HCT116 (cell line): Measurements from ENCODE around the gene FAM118A. TPM values are rescaled to one million over a fixed set of nuclear protein-coding genes. Genes with fewer than 3 reads are reported as not detected.

Source experiments
- ATAC-seq: fragments of 200-7000 bp; cut with Tn5 transposase; 2 replicates; pipeline ENCODE4 v1.9.1; 2020; ENCODE audit warnings: mild to moderate bottlenecking, moderate library complexity
- BruUV-seq: library from RNA; stranded (reverse); fragments of 400-500 nt; replicated peaks from 2 replicates; lab custom pipeline; 2021; lab: Mats Ljungman, UMichigan
- CTCF ChIA-PET: fragments of 300-600 bp; sonication (Branson Sonifier 250); formaldehyde crosslinking; loops from one replicate; lab custom pipeline; 2021; ENCODE audit warnings: antibody characterized with exemption; lab: Charles Lee
- POLR2A ChIA-PET: fragments of 300-600, 350-600 bp; sonication (Branson Sonifier 250); formaldehyde crosslinking; loops from one replicate; lab custom pipeline; 2021; ENCODE audit warnings: antibody characterized with exemption; lab: Charles Lee
- RAD21 ChIA-PET, 2 experiments: fragments of 300-600 bp; sonication (Branson Sonifier 250); formaldehyde crosslinking; loops; one replicate each; lab custom pipeline; 2023; ENCODE audit warnings: low total read pairs in 2 of 2; ENCODE audit not compliant: uncharacterized antibody in 2 of 2, unreplicated experiment in 2 of 2, low non-redundant PET in 1 of 2; lab: Charles Lee
- DNase-seq: peaks from one replicate; pipeline ENCODE4 v3.0.0-alpha.2; 2010; ENCODE audit warnings: low read depth, low spot score
- H2AFZ ChIP-seq: fragments of 200-600 bp; shearing (Covaris generic), sonication (generic); 2 replicates; pipeline ENCODE4 v1.6.1; 2017; ENCODE audit warnings: low read depth, mixed run types, mixed read lengths, antibody characterized with exemption, low read length; ENCODE audit not compliant: poor library complexity, severe bottlenecking
- H3K27ac ChIP-seq: 2 replicates; pipeline ENCODE4 v1.5.1; 2012; ENCODE audit warnings: low read depth, low read length
- H3K27me3 ChIP-seq: fragments of 200-600 bp; sonication (generic); 2 replicates; pipeline ENCODE4 v1.6.1; 2016; ENCODE audit warnings: mixed run types, low read length, mixed read lengths; ENCODE audit not compliant: insufficient read depth
- H3K36me3 ChIP-seq, 2 experiments: fragments of 200-500 bp in 1 of 2; fragments of 200-600 bp in 1 of 2; sonication (Bioruptor generic) in 1 of 2; sonication (generic) in 1 of 2; 2 replicates each; pipeline versions ENCODE4 v1.5.1 to v1.6.1; 2014 to 2016; ENCODE audit warnings: low read length in 2 of 2, inconsistent platforms in 1 of 2, mixed read lengths in 1 of 2, mixed run types in 1 of 2; ENCODE audit not compliant: insufficient read depth in 2 of 2, control insufficient read depth in 1 of 2
- H3K4me1 ChIP-seq, 2 experiments: fragments of 200-600 bp in 1 of 2; sonication (generic) in 1 of 2; 2 replicates each; pipeline versions ENCODE4 v1.5.1 to v1.6.1; 2012 to 2017; ENCODE audit warnings: low read length in 2 of 2, inconsistent platforms in 1 of 2, mild to moderate bottlenecking in 1 of 2, mixed read lengths in 1 of 2, mixed run types in 1 of 2, moderate library complexity in 1 of 2; ENCODE audit not compliant: insufficient read depth in 2 of 2, control insufficient read depth in 1 of 2
- H3K4me2 ChIP-seq: fragments of 200-600 bp; sonication (generic); 2 replicates; pipeline ENCODE4 v1.6.1; 2017; ENCODE audit warnings: mixed run types, low read length, mixed read lengths
- H3K4me3 ChIP-seq, 2 experiments: fragments of 200-600 bp in 1 of 2; sonication (generic) in 1 of 2; replicated peaks in 1 of 2; 2 replicates each; pipeline ENCODE4 v1.5.1; 2011 to 2016; ENCODE audit warnings: low read length in 2 of 2, control low read depth in 1 of 2, low read depth in 1 of 2, mild to moderate bottlenecking in 1 of 2, mixed read lengths in 1 of 2, mixed run types in 1 of 2
- H3K79me2 ChIP-seq: fragments of 200-600 bp; sonication (generic); 2 replicates; pipeline ENCODE4 v1.6.1; 2017; ENCODE audit warnings: mild to moderate bottlenecking, mixed run types, low read length, moderate library complexity, mixed read lengths; ENCODE audit not compliant: insufficient read depth
- H3K9ac ChIP-seq: fragments of 200-600 bp; sonication (generic); 2 replicates; pipeline ENCODE4 v1.6.1; 2016; ENCODE audit warnings: low read length, mixed read lengths
- H3K9me2 ChIP-seq: fragments of 200-600 bp; sonication (generic), shearing (Covaris generic); 2 replicates; pipeline ENCODE4 v1.6.1; 2017; ENCODE audit warnings: mixed run types, mild to moderate bottlenecking, moderate library complexity; ENCODE audit not compliant: insufficient read depth
- H3K9me3 ChIP-seq, 2 experiments: fragments of 200-500 bp in 1 of 2; fragments of 200-600 bp in 1 of 2; sonication (Bioruptor generic) in 1 of 2; sonication (generic) in 1 of 2; 2 replicates each; pipeline ENCODE4 v1.6.1; 2014 to 2017; ENCODE audit warnings: low read length in 2 of 2, mixed read lengths in 2 of 2, inconsistent platforms in 1 of 2, low read depth in 1 of 2, mild to moderate bottlenecking in 1 of 2, mixed run types in 1 of 2, moderate library complexity in 1 of 2; ENCODE audit not compliant: control insufficient read depth in 1 of 2, insufficient read depth in 1 of 2
- H4K20me1 ChIP-seq: fragments of 200-600 bp; sonication (generic), shearing (Covaris generic); 2 replicates; pipeline ENCODE4 v1.6.1; 2017; ENCODE audit warnings: mixed run types, mild to moderate bottlenecking, moderate library complexity; ENCODE audit not compliant: insufficient read depth
- ATF3 ChIP-seq: IDR thresholded peaks from 2 replicates; pipeline ENCODE4 v1.6.1; 2012
- CBX3 ChIP-seq: IDR thresholded peaks from 2 replicates; pipeline ENCODE4 v1.6.1; 2012; ENCODE audit warnings: low read depth
- CEBPB ChIP-seq: IDR thresholded peaks from 2 replicates; pipeline ENCODE4 v1.6.1; 2012; ENCODE audit warnings: low read depth
- CTCF ChIP-seq, 3 experiments: fragments of 200-600 bp in 1 of 3; sonication (generic) in 1 of 3; IDR thresholded peaks in 2 of 3; conservative IDR thresholded peaks in 1 of 3; 2 replicates each; pipeline ENCODE4 v1.5.1; 2012 to 2017; ENCODE audit warnings: low read depth in 2 of 3, low read length in 2 of 3, antibody characterized with exemption in 1 of 3, borderline replicate concordance in 1 of 3, control low read depth in 1 of 3, mild to moderate bottlenecking in 1 of 3, mixed read lengths in 1 of 3, mixed run types in 1 of 3, moderate library complexity in 1 of 3; ENCODE audit not compliant: insufficient read depth in 1 of 3
- EGR1 ChIP-seq: IDR thresholded peaks from 2 replicates; pipeline ENCODE4 v1.6.1; 2012; ENCODE audit warnings: low read depth
- ELF1 ChIP-seq: IDR thresholded peaks from 2 replicates; pipeline ENCODE4 v1.6.1; 2012; ENCODE audit warnings: low read depth, borderline replicate concordance
- EZH2 ChIP-seq: fragments of 200-600 bp; sonication (generic); IDR thresholded peaks from 2 replicates; pipeline ENCODE4 v1.6.1; 2017; ENCODE audit warnings: antibody characterized with exemption, mixed run types
- EZH2phosphoT487 ChIP-seq: fragments of 200-600 bp; IDR thresholded peaks from 2 replicates; pipeline ENCODE4 v1.6.1; 2018; ENCODE audit warnings: antibody characterized with exemption, borderline replicate concordance
- FOSL1 ChIP-seq: IDR thresholded peaks from 2 replicates; pipeline ENCODE4 v1.6.1; 2012; ENCODE audit warnings: low read depth
- MAX ChIP-seq: IDR thresholded peaks from 2 replicates; pipeline ENCODE4 v1.6.1; 2012
- POLR2AphosphoS5 ChIP-seq: IDR thresholded peaks from 2 replicates; pipeline ENCODE4 v1.6.1; 2011; ENCODE audit warnings: mild to moderate bottlenecking, low read depth, low read length, moderate library complexity
- RAD21 ChIP-seq: IDR thresholded peaks from 2 replicates; pipeline ENCODE4 v1.6.1; 2012; ENCODE audit warnings: low read depth, mild to moderate bottlenecking
- SP1 ChIP-seq: IDR thresholded peaks from 2 replicates; pipeline ENCODE4 v1.6.1; 2012; ENCODE audit warnings: low read depth
- SRF ChIP-seq: IDR thresholded peaks from 2 replicates; pipeline ENCODE4 v1.6.1; 2012; ENCODE audit warnings: low read depth
- TCF7L2 ChIP-seq: IDR thresholded peaks from 2 replicates; pipeline ENCODE4 v1.7.0; 2011; ENCODE audit warnings: borderline replicate concordance, inconsistent platforms; ENCODE audit not compliant: insufficient read depth, insufficient read length; ENCODE audit errors: extremely low read depth
- ZBTB33 ChIP-seq: IDR thresholded peaks from 2 replicates; pipeline ENCODE4 v1.6.1; 2011; ENCODE audit warnings: mild to moderate bottlenecking, low read length, moderate library complexity; ENCODE audit not compliant: insufficient replicate concordance; ENCODE audit errors: extremely low read depth
- ZFX ChIP-seq: fragments of 450-650 bp; IDR thresholded peaks from 2 replicates; pipeline ENCODE4 v1.6.1; 2017
- intact Hi-C: fragments of 100-400 bp; cut with micrococcal nuclease; formaldehyde crosslinking; loops from 2 replicates; pipeline ENCODE4 v1.10.0; 2022
- total RNA-seq: library from RNA; stranded (reverse); gene quantifications from one replicate; pipeline ENCODE4 v1.2.1, GENCODE V29; 2021; ENCODE audit not compliant: unreplicated experiment
- TF ChIP-seq, protein P1 (sequence below): IDR thresholded peaks from 2 replicates; pipeline ENCODE4 v1.6.1; 2012; ENCODE audit warnings: low read depth

FAM118A gene
- total RNA-seq, 1 experiment from 2014 or later = 43.2 TPM

GRCh38 chr22:45357490-45357889 lies 47.8 kb downstream of the FAM118A start (continued):
- no peak for TF ChIP-seq ZBTB33

DNA sequence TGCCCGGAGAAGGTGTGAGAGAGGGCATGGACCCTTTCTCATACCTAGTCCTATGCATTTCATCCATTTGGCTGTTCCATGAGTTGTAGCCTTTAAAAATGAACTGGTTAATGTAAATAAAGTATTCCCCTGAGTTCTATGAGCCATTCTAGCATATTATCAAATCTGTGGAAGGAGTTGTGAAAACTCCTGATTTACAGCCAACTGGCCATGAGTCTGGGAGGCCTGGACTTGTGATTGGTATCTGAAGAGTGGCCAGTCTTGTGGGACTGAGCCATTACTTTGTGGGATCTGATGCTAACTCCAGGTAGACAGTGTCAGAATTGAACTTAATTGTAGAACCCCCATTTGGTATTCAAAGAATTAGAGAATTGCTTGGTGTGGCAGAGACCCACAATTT lies 48.4 kb downstream of the FAM118A start:
- RAD21 ChIA-PET = no interaction called here
- no peaks in the 10 kb centered on the region for H3K79me2 ChIP-seq
- ATAC-seq (no peak), DNase-seq (no peak)
- H3K4me1 ChIP-seq = peaks cover 0 to under 1% of the 10 kb centered on the region in 2 experiments; a peak in 1 of 4 replicates
- no peaks in the 10 kb centered on the region for H3K36me3 ChIP-seq
- no peak overlapping the region for H3K9ac ChIP-seq
- H3K27me3 ChIP-seq = no peaks in the 10 kb centered on the region
- intact Hi-C loops = no loop called here
- no peaks in the 10 kb centered on the region for H3K9me2 ChIP-seq
- H3K27ac ChIP-seq = no peak overlapping the region
- H3K4me2 ChIP-seq = no peak overlapping the region
- no peak overlapping the region for H3K4me3 ChIP-seq
- no peaks in the 10 kb centered on the region for H3K9me3 ChIP-seq
- BruUV-seq = no TSS peak
- H4K20me1 ChIP-seq = no peaks in the 10 kb centered on the region
- no peak overlapping the region for H2AFZ ChIP-seq
- CTCF ChIA-PET = no interaction called here
- TF ChIP-seq MAX (no peak), EZH2phosphoT487 (no peak), RAD21 (no peak), EZH2 (no peak), SRF (no peak), SP1 (no peak), ELF1 (no peak), CBX3 (no peak), FOSL1 (no peak), POLR2AphosphoS5 (no peak), CTCF (IDR thresholded peaks at IDR 0.05 in 2 of 3, conservative IDR thresholded peaks at IDR 0.05 in 1 of 3; ENCODE audit: borderline replicate concordance in 1 of 3, insufficient read depth in 1 of 3, low read depth in 2 of 3, low read length in 2 of 3) (no peak), TCF7L2 (no peak), CEBPB (no peak), ATF3 (no peak), EGR1 (no peak), ZFX (no peak)
- TF ChIP-seq, protein P1, sequence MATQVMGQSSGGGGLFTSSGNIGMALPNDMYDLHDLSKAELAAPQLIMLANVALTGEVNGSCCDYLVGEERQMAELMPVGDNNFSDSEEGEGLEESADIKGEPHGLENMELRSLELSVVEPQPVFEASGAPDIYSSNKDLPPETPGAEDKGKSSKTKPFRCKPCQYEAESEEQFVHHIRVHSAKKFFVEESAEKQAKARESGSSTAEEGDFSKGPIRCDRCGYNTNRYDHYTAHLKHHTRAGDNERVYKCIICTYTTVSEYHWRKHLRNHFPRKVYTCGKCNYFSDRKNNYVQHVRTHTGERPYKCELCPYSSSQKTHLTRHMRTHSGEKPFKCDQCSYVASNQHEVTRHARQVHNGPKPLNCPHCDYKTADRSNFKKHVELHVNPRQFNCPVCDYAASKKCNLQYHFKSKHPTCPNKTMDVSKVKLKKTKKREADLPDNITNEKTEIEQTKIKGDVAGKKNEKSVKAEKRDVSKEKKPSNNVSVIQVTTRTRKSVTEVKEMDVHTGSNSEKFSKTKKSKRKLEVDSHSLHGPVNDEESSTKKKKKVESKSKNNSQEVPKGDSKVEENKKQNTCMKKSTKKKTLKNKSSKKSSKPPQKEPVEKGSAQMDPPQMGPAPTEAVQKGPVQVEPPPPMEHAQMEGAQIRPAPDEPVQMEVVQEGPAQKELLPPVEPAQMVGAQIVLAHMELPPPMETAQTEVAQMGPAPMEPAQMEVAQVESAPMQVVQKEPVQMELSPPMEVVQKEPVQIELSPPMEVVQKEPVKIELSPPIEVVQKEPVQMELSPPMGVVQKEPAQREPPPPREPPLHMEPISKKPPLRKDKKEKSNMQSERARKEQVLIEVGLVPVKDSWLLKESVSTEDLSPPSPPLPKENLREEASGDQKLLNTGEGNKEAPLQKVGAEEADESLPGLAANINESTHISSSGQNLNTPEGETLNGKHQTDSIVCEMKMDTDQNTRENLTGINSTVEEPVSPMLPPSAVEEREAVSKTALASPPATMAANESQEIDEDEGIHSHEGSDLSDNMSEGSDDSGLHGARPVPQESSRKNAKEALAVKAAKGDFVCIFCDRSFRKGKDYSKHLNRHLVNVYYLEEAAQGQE = no peak
- POLR2A ChIA-PET = no interaction called here
